Measurements from ENCODE around the gene LIN7A. TPM values are rescaled to one million over a fixed set of nuclear protein-coding genes. Genes with fewer than 3 reads are reported as not detected.

Gene LIN7A
- total RNA-seq, 1 donor from 2014 or later = 31.7 TPM

GRCh38 chr12:80862531-80862930 lies 75.2 kb downstream of the LIN7A start:
- H3K4me1 ChIP-seq = no peaks in the 10 kb centered on the region
- no peaks in the 10 kb centered on the region for H3K9me3 ChIP-seq (ENCODE audit: low read depth)
- no peaks in the 10 kb centered on the region for H4K20me1 ChIP-seq (ENCODE audit: low read depth)
- no peak overlapping the region for H3K4me3 Mint-ChIP-seq
- TF ChIP-seq CTCF (IDR thresholded peaks at IDR 0.05) (no peak), EZH2phosphoT487 (IDR thresholded peaks at IDR 0.05) (no peak), EZH2 (IDR thresholded peaks at IDR 0.05) (no peak)
- no peaks in the 10 kb centered on the region for H3K9me3 Mint-ChIP-seq
- no peaks in the 10 kb centered on the region for H3K79me2 ChIP-seq (ENCODE audit: low read depth)
- H3K4me2 ChIP-seq = no peak overlapping the region
- no peaks in the 10 kb centered on the region for H3K36me3 ChIP-seq
- no peaks in the 10 kb centered on the region for H3K36me3 Mint-ChIP-seq
- no peak overlapping the region for H3K27ac ChIP-seq
- no peaks in the 10 kb centered on the region for H3K27me3 Mint-ChIP-seq (ENCODE audit: insufficient read depth, low read depth)
- DNase-seq (ENCODE audit: low spot score) = no peak
- no peaks in the 10 kb centered on the region for H3F3A ChIP-seq (ENCODE audit: low read depth)
- H2AFZ ChIP-seq (replicated peaks) = no peak overlapping the region
- no peaks in the 10 kb centered on the region for H3K27me3 ChIP-seq
- no peak overlapping the region for H3K9ac ChIP-seq
- no peaks in the 10 kb centered on the region for H3K4me1 Mint-ChIP-seq
- no peak overlapping the region for H3K27ac Mint-ChIP-seq
- H3K4me3 ChIP-seq = no peak overlapping the region

GRCh38 chr12:80861641-80862378 lies 75.9 kb downstream of the LIN7A start:
- TF ChIP-seq EZH2phosphoT487 (IDR thresholded peaks at IDR 0.05) = no peak
- TF ChIP-seq CTCF (IDR thresholded peaks at IDR 0.05) = no peak
- TF ChIP-seq EZH2 (IDR thresholded peaks at IDR 0.05) = no peak
- H3K36me3 Mint-ChIP-seq = no peaks in the 10 kb centered on the region
- no peaks in the 10 kb centered on the region for H3K4me1 Mint-ChIP-seq
- Histone ChIP-seq H3K9ac (no peak overlapping the region), H3K36me3 (no peaks in the 10 kb centered on the region), H3F3A (ENCODE audit: low read depth) (no peaks in the 10 kb centered on the region), H3K27me3 (no peaks in the 10 kb centered on the region), H4K20me1 (ENCODE audit: low read depth) (no peaks in the 10 kb centered on the region), H3K27ac (no peak overlapping the region), H3K4me2 (no peak overlapping the region), H3K9me3 (ENCODE audit: low read depth) (no peaks in the 10 kb centered on the region), H3K4me1 (no peaks in the 10 kb centered on the region), H3K79me2 (ENCODE audit: low read depth) (no peaks in the 10 kb centered on the region), H3K4me3 (no peak overlapping the region), H2AFZ (replicated peaks) (no peak overlapping the region)
- DNase-seq (ENCODE audit: low spot score) = no peak
- no peak overlapping the region for H3K27ac Mint-ChIP-seq
- no peaks in the 10 kb centered on the region for H3K27me3 Mint-ChIP-seq (ENCODE audit: insufficient read depth, low read depth)
- H3K9me3 Mint-ChIP-seq = no peaks in the 10 kb centered on the region
- no peak overlapping the region for H3K4me3 Mint-ChIP-seq

- Mint-ChIP-seq H3K27ac (no peak overlapping the region), H3K27me3 (ENCODE audit: insufficient read depth, low read depth) (no peaks in the 10 kb centered on the region), H3K36me3 (no peaks in the 10 kb centered on the region), H3K4me3 (no peak overlapping the region), H3K9me3 (no peaks in the 10 kb centered on the region), H3K4me1 (no peaks in the 10 kb centered on the region)
- TF ChIP-seq EZH2 (IDR thresholded peaks at IDR 0.05) (no peak), CTCF (IDR thresholded peaks at IDR 0.05) (no peak), EZH2phosphoT487 (IDR thresholded peaks at IDR 0.05) (no peak)
- H3K27ac ChIP-seq = no peak overlapping the region
- DNase-seq (ENCODE audit: low spot score) = no peak
- H3K36me3 ChIP-seq = no peaks in the 10 kb centered on the region
- H4K20me1 ChIP-seq (ENCODE audit: low read depth) = no peaks in the 10 kb centered on the region
- no peaks in the 10 kb centered on the region for H3K27me3 ChIP-seq
- no peak overlapping the region for H3K4me3 ChIP-seq
- H3K4me1 ChIP-seq = no peaks in the 10 kb centered on the region
- H3K9ac ChIP-seq = no peak overlapping the region
- no peaks in the 10 kb centered on the region for H3K79me2 ChIP-seq (ENCODE audit: low read depth)
- H3K9me3 ChIP-seq (ENCODE audit: low read depth) = no peaks in the 10 kb centered on the region
- no peak overlapping the region for H3K4me2 ChIP-seq
- no peak overlapping the region for H2AFZ ChIP-seq (replicated peaks)
- H3F3A ChIP-seq (ENCODE audit: low read depth) = no peaks in the 10 kb centered on the region
Observed at GRCh38 chr12:80860928-80861327, 76.8 kb downstream of the LIN7A start.
